GM13977 (cell line): ENCODE measurements around the gene RPL3.

ENCODE experiments used
- DNase-seq: peaks from one replicate; pipeline ENCODE4 v3.0.0; 2012; ENCODE audit warnings: low spot score
- CTCF ChIP-seq: IDR thresholded peaks from 2 replicates; pipeline ENCODE4 v1.5.1; 2012; ENCODE audit warnings: mild to moderate bottlenecking, control low read depth; ENCODE audit not compliant: insufficient read depth; ENCODE audit errors: extremely low read depth, missing control alignments
- in situ Hi-C: fragments of 300-500 bp; cut with MboI; formaldehyde crosslinking; loops from one replicate; pipeline ENCODE4 v1.12.0; 2022; ENCODE audit warnings: low sequenced_read_pairs, low pct_unique_long_range_greater_than_20kb, mixed read lengths, inconsistent platforms; ENCODE audit not compliant: unreplicated experiment

Gene RPL3

GRCh38 chr22:39298241-39298987 lies 21.0 kb downstream of the RPL3 start:
- in situ Hi-C loops: no loop called here
- DNase-seq: no peak
- no peak for TF ChIP-seq CTCF

GRCh38 chr22:39297490-39298240 lies 21.8 kb downstream of the RPL3 start:
- no peak for TF ChIP-seq CTCF
- DNase-seq: no peak
- in situ Hi-C loops: no loop called here

GRCh38 chr22:39296981-39297489 lies 22.4 kb downstream of the RPL3 start:
- DNase-seq: no peak
- TF ChIP-seq CTCF: no peak
- in situ Hi-C loops: no loop called here

GRCh38 chr22:39296535-39296934 lies 22.9 kb downstream of the RPL3 start:
- in situ Hi-C loops: no loop called here
- DNase-seq: no peak
- no peak for TF ChIP-seq CTCF

GRCh38 chr22:39294571-39295468 lies 24.6 kb downstream of the RPL3 start:
- DNase-seq: no peak
- TF ChIP-seq CTCF: no peak
- in situ Hi-C loops: no loop called here

GRCh38 chr22:39293766-39294368 lies 25.6 kb downstream of the RPL3 start:
- in situ Hi-C loops: no loop called here
- DNase-seq: no peak
- no peak for TF ChIP-seq CTCF
